HCT116 (cell line): Measurements from ENCODE around the gene FAM168B. TPM values are rescaled to one million over a fixed set of nuclear protein-coding genes. Genes with fewer than 3 reads are reported as not detected.

Source experiments
- ATAC-seq: fragments of 200-7000 bp; cut with Tn5 transposase; 2 replicates; pipeline ENCODE4 v1.9.1; 2020; ENCODE audit warnings: mild to moderate bottlenecking, moderate library complexity
- BruUV-seq: library from RNA; stranded (reverse); fragments of 400-500 nt; replicated peaks from 2 replicates; lab custom pipeline; 2021; lab: Mats Ljungman, UMichigan
- CTCF ChIA-PET: fragments of 300-600 bp; sonication (Branson Sonifier 250); formaldehyde crosslinking; loops from one replicate; lab custom pipeline; 2021; ENCODE audit warnings: antibody characterized with exemption; lab: Charles Lee
- POLR2A ChIA-PET: fragments of 300-600, 350-600 bp; sonication (Branson Sonifier 250); formaldehyde crosslinking; loops from one replicate; lab custom pipeline; 2021; ENCODE audit warnings: antibody characterized with exemption; lab: Charles Lee
- RAD21 ChIA-PET, 2 experiments: fragments of 300-600 bp; sonication (Branson Sonifier 250); formaldehyde crosslinking; loops; one replicate each; lab custom pipeline; 2023; ENCODE audit warnings: low total read pairs in 2 of 2; ENCODE audit not compliant: uncharacterized antibody in 2 of 2, unreplicated experiment in 2 of 2, low non-redundant PET in 1 of 2; lab: Charles Lee
- DNase-seq: peaks from one replicate; pipeline ENCODE4 v3.0.0-alpha.2; 2010; ENCODE audit warnings: low read depth, low spot score
- H2AFZ ChIP-seq: fragments of 200-600 bp; shearing (Covaris generic), sonication (generic); 2 replicates; pipeline ENCODE4 v1.6.1; 2017; ENCODE audit warnings: low read depth, mixed run types, mixed read lengths, antibody characterized with exemption, low read length; ENCODE audit not compliant: poor library complexity, severe bottlenecking
- H3K27ac ChIP-seq: 2 replicates; pipeline ENCODE4 v1.5.1; 2012; ENCODE audit warnings: low read depth, low read length
- H3K27me3 ChIP-seq: fragments of 200-600 bp; sonication (generic); 2 replicates; pipeline ENCODE4 v1.6.1; 2016; ENCODE audit warnings: mixed run types, low read length, mixed read lengths; ENCODE audit not compliant: insufficient read depth
- H3K36me3 ChIP-seq, 2 experiments: fragments of 200-500 bp in 1 of 2; fragments of 200-600 bp in 1 of 2; sonication (Bioruptor generic) in 1 of 2; sonication (generic) in 1 of 2; 2 replicates each; pipeline versions ENCODE4 v1.5.1 to v1.6.1; 2014 to 2016; ENCODE audit warnings: low read length in 2 of 2, inconsistent platforms in 1 of 2, mixed read lengths in 1 of 2, mixed run types in 1 of 2; ENCODE audit not compliant: insufficient read depth in 2 of 2, control insufficient read depth in 1 of 2
- H3K4me1 ChIP-seq, 2 experiments: fragments of 200-600 bp in 1 of 2; sonication (generic) in 1 of 2; 2 replicates each; pipeline versions ENCODE4 v1.5.1 to v1.6.1; 2012 to 2017; ENCODE audit warnings: low read length in 2 of 2, inconsistent platforms in 1 of 2, mild to moderate bottlenecking in 1 of 2, mixed read lengths in 1 of 2, mixed run types in 1 of 2, moderate library complexity in 1 of 2; ENCODE audit not compliant: insufficient read depth in 2 of 2, control insufficient read depth in 1 of 2
- H3K4me2 ChIP-seq: fragments of 200-600 bp; sonication (generic); 2 replicates; pipeline ENCODE4 v1.6.1; 2017; ENCODE audit warnings: mixed run types, low read length, mixed read lengths
- H3K4me3 ChIP-seq, 2 experiments: fragments of 200-600 bp in 1 of 2; sonication (generic) in 1 of 2; replicated peaks in 1 of 2; 2 replicates each; pipeline ENCODE4 v1.5.1; 2011 to 2016; ENCODE audit warnings: low read length in 2 of 2, control low read depth in 1 of 2, low read depth in 1 of 2, mild to moderate bottlenecking in 1 of 2, mixed read lengths in 1 of 2, mixed run types in 1 of 2
- H3K79me2 ChIP-seq: fragments of 200-600 bp; sonication (generic); 2 replicates; pipeline ENCODE4 v1.6.1; 2017; ENCODE audit warnings: mild to moderate bottlenecking, mixed run types, low read length, moderate library complexity, mixed read lengths; ENCODE audit not compliant: insufficient read depth
- H3K9ac ChIP-seq: fragments of 200-600 bp; sonication (generic); 2 replicates; pipeline ENCODE4 v1.6.1; 2016; ENCODE audit warnings: low read length, mixed read lengths
- H3K9me2 ChIP-seq: fragments of 200-600 bp; sonication (generic), shearing (Covaris generic); 2 replicates; pipeline ENCODE4 v1.6.1; 2017; ENCODE audit warnings: mixed run types, mild to moderate bottlenecking, moderate library complexity; ENCODE audit not compliant: insufficient read depth
- H3K9me3 ChIP-seq, 2 experiments: fragments of 200-500 bp in 1 of 2; fragments of 200-600 bp in 1 of 2; sonication (Bioruptor generic) in 1 of 2; sonication (generic) in 1 of 2; 2 replicates each; pipeline ENCODE4 v1.6.1; 2014 to 2017; ENCODE audit warnings: low read length in 2 of 2, mixed read lengths in 2 of 2, inconsistent platforms in 1 of 2, low read depth in 1 of 2, mild to moderate bottlenecking in 1 of 2, mixed run types in 1 of 2, moderate library complexity in 1 of 2; ENCODE audit not compliant: control insufficient read depth in 1 of 2, insufficient read depth in 1 of 2
- H4K20me1 ChIP-seq: fragments of 200-600 bp; sonication (generic), shearing (Covaris generic); 2 replicates; pipeline ENCODE4 v1.6.1; 2017; ENCODE audit warnings: mixed run types, mild to moderate bottlenecking, moderate library complexity; ENCODE audit not compliant: insufficient read depth
- CBX3 ChIP-seq: IDR thresholded peaks from 2 replicates; pipeline ENCODE4 v1.6.1; 2012; ENCODE audit warnings: low read depth
- EZH2phosphoT487 ChIP-seq: fragments of 200-600 bp; IDR thresholded peaks from 2 replicates; pipeline ENCODE4 v1.6.1; 2018; ENCODE audit warnings: antibody characterized with exemption, borderline replicate concordance
- FOSL1 ChIP-seq: IDR thresholded peaks from 2 replicates; pipeline ENCODE4 v1.6.1; 2012; ENCODE audit warnings: low read depth
- JUND ChIP-seq: IDR thresholded peaks from 2 replicates; pipeline ENCODE4 v1.6.1; 2012
- POLR2AphosphoS5 ChIP-seq: IDR thresholded peaks from 2 replicates; pipeline ENCODE4 v1.6.1; 2011; ENCODE audit warnings: mild to moderate bottlenecking, low read depth, low read length, moderate library complexity
- TCF7L2 ChIP-seq: IDR thresholded peaks from 2 replicates; pipeline ENCODE4 v1.7.0; 2011; ENCODE audit warnings: borderline replicate concordance, inconsistent platforms; ENCODE audit not compliant: insufficient read depth, insufficient read length; ENCODE audit errors: extremely low read depth
- intact Hi-C: fragments of 100-400 bp; cut with micrococcal nuclease; formaldehyde crosslinking; loops from 2 replicates; pipeline ENCODE4 v1.10.0; 2022
- total RNA-seq: library from RNA; stranded (reverse); gene quantifications from one replicate; pipeline ENCODE4 v1.2.1, GENCODE V29; 2021; ENCODE audit not compliant: unreplicated experiment
- TF ChIP-seq, protein P1 (sequence below), 3 experiments: fragments of 200-600 bp in 1 of 3; sonication (generic) in 1 of 3; IDR thresholded peaks in 2 of 3; conservative IDR thresholded peaks in 1 of 3; 2 replicates each; pipeline ENCODE4 v1.5.1; 2012 to 2017; ENCODE audit warnings: low read depth in 2 of 3, low read length in 2 of 3, antibody characterized with exemption in 1 of 3, borderline replicate concordance in 1 of 3, control low read depth in 1 of 3, mild to moderate bottlenecking in 1 of 3, mixed read lengths in 1 of 3, mixed run types in 1 of 3, moderate library complexity in 1 of 3; ENCODE audit not compliant: insufficient read depth in 1 of 3
- TF ChIP-seq, protein P2 (sequence below): IDR thresholded peaks from 2 replicates; pipeline ENCODE4 v1.6.1; 2012

Gene FAM168B
- total RNA-seq, 1 experiment from 2014 or later = 94.5 TPM

DNA sequence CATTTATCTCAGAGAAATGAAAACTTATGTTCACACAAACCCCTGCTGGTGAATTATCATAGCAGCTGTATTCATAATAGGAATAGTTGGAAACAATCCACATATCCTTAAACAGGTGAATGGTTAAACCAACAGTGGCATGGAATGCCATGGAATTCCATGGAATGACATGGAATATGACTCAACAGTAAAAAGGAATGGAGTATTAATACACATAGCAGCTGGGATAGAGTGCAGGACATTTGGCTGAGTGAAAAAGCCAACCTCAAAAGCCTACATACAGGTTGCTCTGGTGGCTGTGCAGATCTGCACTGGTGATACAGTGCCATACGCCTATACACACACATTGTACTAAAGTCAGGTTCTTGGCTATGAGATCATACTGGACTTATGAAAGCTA, 69.5 kb downstream of the FAM168B start:
- ATAC-seq = 0 out of 2 replicates have a peak, but pooled peaks have one; percentile 14

DNA sequence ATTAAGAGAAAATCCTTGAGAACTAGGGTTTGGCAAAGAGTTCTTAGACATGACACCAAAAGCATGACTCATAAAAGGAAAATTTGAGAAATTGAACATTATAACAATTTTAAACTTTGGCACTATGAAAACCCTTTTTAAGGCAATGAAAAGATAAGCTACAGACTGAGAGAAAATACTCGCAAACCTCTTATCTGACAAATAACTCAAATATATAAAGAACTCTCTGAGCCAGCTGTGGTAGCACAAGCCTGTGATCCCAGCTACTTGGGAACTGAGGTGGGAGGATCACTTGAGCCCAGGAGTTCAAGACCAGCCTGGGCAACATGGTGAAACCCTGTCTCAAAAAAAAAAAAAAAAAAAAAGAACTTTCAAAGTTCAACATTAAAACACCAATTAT, 70.5 kb downstream of the FAM168B start:
- POLR2A ChIA-PET = no interaction called here

More for the DNA sequence above, 69.5 kb downstream of the FAM168B start:
- no peak overlapping the region for H3K27ac ChIP-seq
- DNase-seq = no peak
- H3K9ac ChIP-seq = no peak overlapping the region
- H3K9me3 ChIP-seq = no peaks in the 10 kb centered on the region; a peak in 1 of 4 replicates
- ChIA-PET RAD21 (no interaction called here), POLR2A (no interaction called here), CTCF (no interaction called here)
- H3K27me3 ChIP-seq = no peaks in the 10 kb centered on the region
- H3K79me2 ChIP-seq = no peaks in the 10 kb centered on the region
- H2AFZ ChIP-seq = no peak overlapping the region
- no peaks in the 10 kb centered on the region for H3K4me1 ChIP-seq
- no TSS peak for BruUV-seq
- H3K4me3 ChIP-seq = no peak overlapping the region
- no peaks in the 10 kb centered on the region for H3K36me3 ChIP-seq
- H3K4me2 ChIP-seq = no peak overlapping the region
- no peaks in the 10 kb centered on the region for H3K9me2 ChIP-seq
- TF ChIP-seq POLR2AphosphoS5 = no peak
- TF ChIP-seq, protein P1, sequence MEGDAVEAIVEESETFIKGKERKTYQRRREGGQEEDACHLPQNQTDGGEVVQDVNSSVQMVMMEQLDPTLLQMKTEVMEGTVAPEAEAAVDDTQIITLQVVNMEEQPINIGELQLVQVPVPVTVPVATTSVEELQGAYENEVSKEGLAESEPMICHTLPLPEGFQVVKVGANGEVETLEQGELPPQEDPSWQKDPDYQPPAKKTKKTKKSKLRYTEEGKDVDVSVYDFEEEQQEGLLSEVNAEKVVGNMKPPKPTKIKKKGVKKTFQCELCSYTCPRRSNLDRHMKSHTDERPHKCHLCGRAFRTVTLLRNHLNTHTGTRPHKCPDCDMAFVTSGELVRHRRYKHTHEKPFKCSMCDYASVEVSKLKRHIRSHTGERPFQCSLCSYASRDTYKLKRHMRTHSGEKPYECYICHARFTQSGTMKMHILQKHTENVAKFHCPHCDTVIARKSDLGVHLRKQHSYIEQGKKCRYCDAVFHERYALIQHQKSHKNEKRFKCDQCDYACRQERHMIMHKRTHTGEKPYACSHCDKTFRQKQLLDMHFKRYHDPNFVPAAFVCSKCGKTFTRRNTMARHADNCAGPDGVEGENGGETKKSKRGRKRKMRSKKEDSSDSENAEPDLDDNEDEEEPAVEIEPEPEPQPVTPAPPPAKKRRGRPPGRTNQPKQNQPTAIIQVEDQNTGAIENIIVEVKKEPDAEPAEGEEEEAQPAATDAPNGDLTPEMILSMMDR (IDR thresholded peaks at IDR 0.05 in 2 of 3, conservative IDR thresholded peaks at IDR 0.05 in 1 of 3; ENCODE audit: borderline replicate concordance in 1 of 3, insufficient read depth in 1 of 3, low read depth in 2 of 3, low read length in 2 of 3) = 0 out of 6 replicates have a peak, but pooled peaks of 1 of the 3 experiments have one; percentile 10
- H4K20me1 ChIP-seq = no peaks in the 10 kb centered on the region
- intact Hi-C loops = no loop called here

More for the DNA sequence above, 70.5 kb downstream of the FAM168B start:
- TF ChIP-seq EZH2phosphoT487 (no peak), POLR2AphosphoS5 (no peak), CBX3 (no peak), FOSL1 (no peak), JUND (no peak), TCF7L2 (no peak)
- TF ChIP-seq, protein P2, sequence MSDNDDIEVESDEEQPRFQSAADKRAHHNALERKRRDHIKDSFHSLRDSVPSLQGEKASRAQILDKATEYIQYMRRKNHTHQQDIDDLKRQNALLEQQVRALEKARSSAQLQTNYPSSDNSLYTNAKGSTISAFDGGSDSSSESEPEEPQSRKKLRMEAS = no peak
- Histone ChIP-seq H3K4me3 (no peak overlapping the region), H3K27ac (no peak overlapping the region), H3K27me3 (no peaks in the 10 kb centered on the region), H3K9me2 (no peaks in the 10 kb centered on the region), H3K9me3 (no peaks in the 10 kb centered on the region; a peak in 1 of 4 replicates), H3K4me1 (no peaks in the 10 kb centered on the region), H3K4me2 (no peak overlapping the region), H2AFZ (no peak overlapping the region), H3K9ac (no peak overlapping the region), H3K36me3 (no peaks in the 10 kb centered on the region), H3K79me2 (no peaks in the 10 kb centered on the region), H4K20me1 (no peaks in the 10 kb centered on the region)
- no TSS peak for BruUV-seq
- no peak for ATAC-seq
- intact Hi-C loops = no loop called here
- DNase-seq = no peak
- CTCF ChIA-PET = no interaction called here
- RAD21 ChIA-PET = interaction anchor here in 1 of 2 experiments (0.7 kb wide), 1 partner anchor 25 kb away, joined by 3 read pairs; no protein-coding TSS in a partner anchor
